Stimulated activated naive CD8-positive, alpha-beta T cell treated with anti-CD3 and anti-CD28 coated beads, Interleukin-15, amount 100 ng/mL, for 72 hours (primary cell): ENCODE measurements around the gene SYNGAP1.
A peak's percentile ranks its signal among the peaks of the same experiment; 100 is the strongest.
"Not testable (repeated sequence)": the region's sequence is repeated elsewhere in the genome, so short reads cannot be mapped to it uniquely, and the experiment has no call there.

ENCODE experiments used
- ATAC-seq: fragments of 150-1000 bp; cut with Tn5 transposase; 2 replicates; pipeline ENCODE4 v1.10.0; 2021; ENCODE audit warnings: mild to moderate bottlenecking, moderate library complexity
- DNase-seq, 2 donors: peaks; one replicate each; pipeline ENCODE4 v3.0.0; 2021 to 2022
- H3K27ac Mint-ChIP-seq, 2 donors: one replicate each; pipeline ENCODE4 v1.8.0; 2022; ENCODE audit warnings: mild to moderate bottlenecking in 2 of 2, mixed read lengths in 2 of 2, moderate library complexity in 2 of 2
- H3K27me3 Mint-ChIP-seq: one replicate; pipeline ENCODE4 v1.8.0; 2022; ENCODE audit warnings: mixed read lengths
- H3K4me1 Mint-ChIP-seq: one replicate; pipeline ENCODE4 v1.8.0; 2022; ENCODE audit warnings: mild to moderate bottlenecking, mixed read lengths
- H3K4me3 Mint-ChIP-seq, 2 donors: one replicate each; pipeline ENCODE4 v1.8.0; 2022; ENCODE audit warnings: mild to moderate bottlenecking in 2 of 2, mixed read lengths in 2 of 2, moderate library complexity in 1 of 2
- H3K9me3 Mint-ChIP-seq, 2 donors: one replicate each; pipeline ENCODE4 v1.8.0; 2022; ENCODE audit warnings: mixed read lengths in 2 of 2

SYNGAP1 gene

GRCh38 chr6:33419580-33420490, at the start of gene SYNGAP1:
Gene SYNGAP1, plus strand, starts transcription at chr6:33420065. Its CDS starts 200 bp downstream, at chr6:33420265.
- Mint-ChIP-seq H3K27ac (peak within 1 kb of the TSS; percentile 97 to 99), H3K4me3 (peak within 1 kb of the TSS; percentile 94 to 96), H3K9me3 (peaks cover 0 to 9% of the 10 kb centered on the region in 2 donors), H3K27me3 (no peaks in the 10 kb centered on the region), H3K4me1 (peaks cover 68% of the 10 kb centered on the region)
- DNase-seq = no peak
- ATAC-seq = no peak

DNA sequence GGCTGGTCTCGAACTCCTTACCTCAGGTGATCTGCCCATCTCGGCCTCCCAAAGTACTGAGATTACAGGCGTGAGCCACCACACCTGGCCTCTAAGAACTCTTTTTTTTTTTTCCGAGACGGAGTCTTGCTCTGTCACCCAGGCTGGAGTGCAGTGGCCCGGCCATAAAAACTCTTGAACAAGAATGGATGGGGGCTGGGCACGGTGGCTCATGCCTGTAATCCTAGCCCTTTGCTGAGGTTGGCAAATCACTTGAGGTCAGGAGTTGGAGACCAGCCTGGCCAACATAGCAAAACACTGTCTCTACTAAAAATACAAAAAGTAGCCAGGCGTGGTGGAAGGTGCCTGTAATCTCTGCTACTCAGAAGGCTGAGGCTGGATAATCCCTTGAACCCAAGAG, 48.0 kb upstream of the SYNGAP1 start:
- H3K4me3 Mint-ChIP-seq, H3K27ac Mint-ChIP-seq, ATAC-seq, DNase-seq, H3K27me3 Mint-ChIP-seq, H3K9me3 Mint-ChIP-seq: not testable (repeated sequence)
- H3K4me1 Mint-ChIP-seq = peaks cover 12% of the 10 kb centered on the region

GRCh38 chr6:33372526-33373123, 47.2 kb upstream of the SYNGAP1 start:
- no peak for ATAC-seq
- no peak overlapping the region for H3K4me3 Mint-ChIP-seq

DNA sequence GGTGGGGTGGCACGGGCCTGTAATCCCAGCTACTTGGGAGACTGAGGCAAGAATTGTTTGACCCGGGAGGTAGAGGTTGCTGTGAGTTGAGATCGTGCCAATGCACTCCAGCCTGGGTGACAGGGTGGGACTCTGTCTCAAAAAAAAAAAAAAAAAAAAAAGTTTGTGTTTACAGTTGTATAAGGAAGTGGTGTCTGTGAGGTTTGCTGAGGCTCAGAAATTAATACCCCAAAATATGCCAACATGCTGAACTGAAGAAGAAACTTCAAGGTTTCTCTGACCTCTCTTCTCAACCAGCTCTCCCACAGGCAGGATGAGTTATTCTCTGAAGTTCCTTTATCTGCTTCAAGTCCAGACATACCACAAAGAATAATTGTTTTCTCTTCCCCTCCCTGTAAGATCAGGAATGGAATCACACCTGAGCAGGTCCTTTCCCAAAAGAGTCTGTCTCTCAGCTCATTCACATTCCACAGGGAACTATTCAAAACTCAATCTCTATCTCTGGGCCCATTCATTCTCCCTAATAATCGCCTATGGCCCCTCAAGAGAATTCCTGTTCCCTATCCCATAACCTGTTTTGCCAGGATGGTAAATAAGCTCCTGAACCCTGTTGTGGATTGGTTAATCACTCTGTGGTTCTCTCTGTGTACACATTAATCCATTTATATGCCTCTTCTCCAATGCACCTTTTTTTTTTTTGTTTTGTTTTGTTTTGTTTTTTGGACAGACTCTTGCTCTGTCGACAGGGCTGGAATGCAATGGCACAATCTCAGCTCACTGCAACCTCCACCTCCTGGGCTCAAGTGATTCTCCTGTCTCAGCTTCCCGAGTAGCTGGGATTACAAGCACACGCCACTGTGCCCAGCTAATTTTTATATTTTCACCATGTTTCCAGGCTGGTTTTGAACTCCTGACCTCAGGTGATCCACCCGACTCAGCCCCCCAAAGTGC, 45.6 kb upstream of the SYNGAP1 start:
- ATAC-seq (no peak), DNase-seq (no peak)
- H3K9me3 Mint-ChIP-seq = no peaks in the 10 kb centered on the region
- no peak overlapping the region for H3K27ac Mint-ChIP-seq
- no peak overlapping the region for H3K4me3 Mint-ChIP-seq
- no peaks in the 10 kb centered on the region for H3K27me3 Mint-ChIP-seq
- peaks cover 12% of the 10 kb centered on the region for H3K4me1 Mint-ChIP-seq

More at GRCh38 chr6:33372526-33373123, 47.2 kb upstream of the SYNGAP1 start:
- Mint-ChIP-seq H3K27me3 (no peaks in the 10 kb centered on the region), H3K4me1 (peaks cover 12% of the 10 kb centered on the region), H3K27ac (peak overlapping the region in 1 of 2 donors; percentile 33), H3K9me3 (no peaks in the 10 kb centered on the region)
- DNase-seq = no peak

- DNase-seq = no peak
- Mint-ChIP-seq H3K4me3 (no peak overlapping the region), H3K9me3 (no peaks in the 10 kb centered on the region), H3K27ac (no peak overlapping the region), H3K27me3 (no peaks in the 10 kb centered on the region), H3K4me1 (peaks cover 12% of the 10 kb centered on the region)
- ATAC-seq = no peak
Measured at GRCh38 chr6:33375143-33375671, 44.7 kb upstream of the SYNGAP1 start.

GRCh38 chr6:33377171-33377570, 42.7 kb upstream of the SYNGAP1 start:
- Mint-ChIP-seq H3K4me3 (no peak overlapping the region), H3K27me3 (no peaks in the 10 kb centered on the region), H3K9me3 (no peaks in the 10 kb centered on the region), H3K27ac (no peak overlapping the region), H3K4me1 (peaks cover 12% of the 10 kb centered on the region)
- ATAC-seq = no peak
- no peak for DNase-seq

DNA sequence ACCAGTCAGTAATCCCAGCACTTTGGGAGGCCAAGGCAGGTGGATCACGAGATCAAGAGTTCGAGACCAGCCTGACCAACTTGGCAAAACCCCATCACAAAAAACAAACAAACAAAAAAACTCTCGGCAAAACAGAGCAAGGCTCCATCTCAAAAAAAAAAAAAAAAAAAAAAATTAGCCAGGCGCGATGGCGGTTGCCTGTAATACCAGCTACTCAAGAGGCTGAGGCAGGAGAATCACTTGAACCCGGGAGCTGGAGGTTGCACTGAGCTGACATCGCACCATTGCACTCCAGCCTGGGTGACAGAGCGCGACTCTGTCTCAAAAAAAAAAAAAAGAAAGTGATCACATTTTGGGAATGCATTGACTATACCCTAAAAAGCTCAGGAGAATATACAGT, 40.7 kb upstream of the SYNGAP1 start:
- ATAC-seq, DNase-seq, H3K27me3 Mint-ChIP-seq, H3K27ac Mint-ChIP-seq, H3K4me1 Mint-ChIP-seq, H3K9me3 Mint-ChIP-seq, H3K4me3 Mint-ChIP-seq: not testable (repeated sequence)

DNA sequence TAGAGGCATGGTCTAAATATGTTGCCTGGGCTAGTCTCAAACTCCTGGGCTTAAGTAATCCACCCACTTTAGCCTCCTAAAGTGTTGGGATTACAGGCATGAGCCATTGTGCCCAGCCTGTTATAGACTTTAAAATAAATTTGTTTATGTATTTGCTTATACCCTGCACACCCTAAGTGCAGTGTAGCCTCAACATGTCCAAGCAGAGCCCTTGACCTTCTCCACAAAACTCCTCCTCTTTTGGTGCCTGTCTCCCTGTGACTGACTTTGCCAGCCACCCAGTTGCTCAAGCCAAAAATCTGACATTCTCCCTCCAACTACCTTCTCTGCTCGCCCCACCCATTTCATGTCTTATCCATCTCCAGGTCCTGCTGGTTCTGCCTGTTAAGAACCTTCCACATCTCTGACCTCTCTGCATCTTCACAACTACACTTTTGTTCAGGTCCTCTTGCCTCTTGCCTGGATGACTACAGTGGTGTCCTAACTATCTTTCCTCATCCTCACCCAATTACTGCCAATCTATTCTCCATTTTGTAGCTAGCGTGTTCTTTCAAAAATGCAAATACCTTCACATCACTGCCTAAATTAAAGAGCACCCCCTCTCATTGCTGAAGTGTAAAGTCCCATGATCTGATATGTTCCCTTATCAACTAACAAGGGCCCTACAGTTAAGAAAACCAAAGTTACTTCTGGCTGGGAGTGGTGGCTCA, 39.4 kb upstream of the SYNGAP1 start:
- no peaks in the 10 kb centered on the region for H3K4me1 Mint-ChIP-seq
- no peaks in the 10 kb centered on the region for H3K27me3 Mint-ChIP-seq
- DNase-seq (no peak), ATAC-seq (no peak)
- H3K27ac Mint-ChIP-seq = no peak overlapping the region
- no peaks in the 10 kb centered on the region for H3K9me3 Mint-ChIP-seq
- H3K4me3 Mint-ChIP-seq = no peak overlapping the region

DNA sequence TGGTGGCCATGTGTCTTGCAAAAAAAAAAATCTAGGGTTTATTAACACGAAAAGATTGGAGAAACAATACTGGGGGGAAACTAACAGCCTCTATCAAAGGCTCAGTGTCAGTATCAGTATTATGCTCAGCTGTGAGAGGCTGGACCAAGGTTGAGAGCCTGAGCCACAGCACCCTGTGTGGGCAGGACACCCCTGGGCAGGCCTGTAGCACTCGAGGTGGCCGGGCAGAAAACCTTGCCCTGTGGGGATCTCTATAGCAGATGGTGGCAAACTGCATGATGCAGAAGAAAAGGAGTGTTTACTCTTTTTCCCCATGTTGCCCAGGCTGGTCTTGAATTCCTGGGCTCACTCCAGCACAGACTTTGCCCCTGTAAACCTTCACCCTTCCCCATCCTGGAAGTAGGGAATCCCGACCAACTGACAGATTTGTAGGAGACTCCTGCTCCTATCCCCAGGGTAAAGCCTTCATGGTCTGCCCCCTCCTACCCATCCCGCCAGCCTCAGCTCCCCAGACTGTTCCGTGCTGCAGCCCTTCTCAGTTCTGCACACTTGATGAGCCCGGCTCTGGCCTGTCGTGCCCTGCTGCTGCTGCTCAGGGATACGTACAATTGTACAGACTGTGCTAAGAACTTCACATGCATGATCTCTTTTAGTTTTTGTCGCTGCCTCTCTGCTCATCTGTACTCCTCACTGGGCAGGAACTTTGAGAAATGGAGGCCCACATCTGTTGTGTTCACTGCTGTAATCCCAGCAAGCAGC, 36.3 kb upstream of the SYNGAP1 start:
- H3K9me3 Mint-ChIP-seq = no peaks in the 10 kb centered on the region
- no peak overlapping the region for H3K4me3 Mint-ChIP-seq

GRCh38 chr6:33384581-33385020, 35.3 kb upstream of the SYNGAP1 start:
- DNase-seq = no peak
- Mint-ChIP-seq H3K4me1 (no peaks in the 10 kb centered on the region), H3K27me3 (no peaks in the 10 kb centered on the region), H3K27ac (no peak overlapping the region), H3K9me3 (no peaks in the 10 kb centered on the region), H3K4me3 (no peak overlapping the region)
- no peak for ATAC-seq

More for the DNA sequence above, 36.3 kb upstream of the SYNGAP1 start:
- Mint-ChIP-seq H3K27ac (no peak overlapping the region), H3K27me3 (no peaks in the 10 kb centered on the region), H3K4me1 (no peaks in the 10 kb centered on the region)
- no peak for DNase-seq
- no peak for ATAC-seq

- Mint-ChIP-seq H3K4me3 (no peak overlapping the region), H3K27me3 (no peaks in the 10 kb centered on the region)
Measured at GRCh38 chr6:33390173-33390572, 29.7 kb upstream of the SYNGAP1 start.

DNA sequence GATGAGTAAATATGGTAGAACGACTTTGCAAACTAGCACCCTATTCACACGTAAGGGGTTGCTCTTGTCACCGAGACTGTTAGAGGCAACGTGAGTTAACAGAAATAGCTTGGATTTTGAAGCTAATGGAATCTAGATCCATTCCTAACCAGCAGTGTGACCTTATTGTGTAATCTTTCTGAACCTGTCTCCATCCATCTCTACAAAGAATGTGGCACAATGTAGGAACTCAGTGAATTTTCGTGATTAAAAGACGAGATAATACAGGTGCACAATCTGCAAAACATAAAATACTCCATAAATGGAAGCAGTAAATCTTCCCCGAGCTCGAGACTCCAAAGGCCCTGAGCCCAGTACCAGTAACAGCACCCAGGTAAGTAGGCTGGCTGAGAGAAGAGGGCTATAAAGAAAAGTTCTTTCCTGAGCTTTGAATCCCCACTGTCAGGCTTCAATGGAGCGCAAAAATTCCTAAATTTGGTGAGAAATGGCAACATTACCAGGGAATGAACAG, 29.0 kb upstream of the SYNGAP1 start:
- H3K4me3 Mint-ChIP-seq = peak overlapping the region; percentile 94 to 97
- no peaks in the 10 kb centered on the region for H3K27me3 Mint-ChIP-seq
- DNase-seq (no peak), ATAC-seq (peak; percentile 9)
- H3K4me1 Mint-ChIP-seq = peaks cover 43% of the 10 kb centered on the region
- H3K27ac Mint-ChIP-seq = peak overlapping the region; percentile 93 to 97
- H3K9me3 Mint-ChIP-seq = no peaks in the 10 kb centered on the region

More at GRCh38 chr6:33390173-33390572, 29.7 kb upstream of the SYNGAP1 start:
- Mint-ChIP-seq H3K27ac (no peak overlapping the region), H3K4me1 (peaks cover 39% of the 10 kb centered on the region), H3K9me3 (no peaks in the 10 kb centered on the region)
- ATAC-seq (no peak), DNase-seq (no peak)

DNA sequence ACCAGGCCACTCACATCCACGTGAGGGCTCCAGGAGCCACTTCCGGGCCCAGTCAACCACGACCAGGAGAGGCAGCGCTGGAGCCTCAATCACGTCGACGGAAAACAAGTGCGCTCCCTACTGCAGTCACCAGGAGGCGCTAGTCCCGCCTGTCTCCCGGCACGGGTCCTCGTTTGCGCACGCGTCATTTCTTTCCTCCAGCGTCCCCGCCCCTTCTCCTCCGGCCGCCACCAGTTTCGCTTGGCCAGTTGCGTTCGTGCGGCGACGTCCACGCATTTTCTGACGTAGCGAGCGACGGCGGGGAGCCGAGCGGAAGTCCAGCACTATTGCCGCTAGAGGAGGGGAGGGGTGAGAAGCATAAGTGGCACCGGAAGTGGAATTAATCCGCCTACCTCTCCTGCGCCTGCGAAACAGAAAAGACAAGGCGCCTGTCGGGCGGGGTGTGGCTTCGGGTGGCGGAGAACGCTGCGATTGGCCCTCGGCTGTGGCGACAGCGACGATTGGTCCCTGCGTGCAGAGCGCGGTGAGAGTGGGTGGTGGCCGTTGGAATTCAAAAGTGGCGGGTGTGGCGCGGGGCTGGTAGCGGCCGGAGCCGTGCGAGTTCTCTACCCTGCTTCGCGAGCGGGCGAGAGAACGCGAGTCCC, 28.5 kb upstream of the SYNGAP1 start, which contains the start of gene KIFC1:
Gene KIFC1 (plus strand): TSS at position 546 of the 644 bp plus-strand sequence. CDS start 163 bp downstream, outside the sequence.
- Mint-ChIP-seq H3K27me3 (no peaks in the 10 kb centered on the region), H3K4me1 (peaks cover 43% of the 10 kb centered on the region), H3K9me3 (no peaks in the 10 kb centered on the region), H3K27ac (peak within 1 kb of the TSS; percentile 94 to 97), H3K4me3 (peak within 1 kb of the TSS; percentile 94 to 97)
- ATAC-seq (peak; percentile 96), DNase-seq (peak; percentile 99)
